Type B pancreatic cell (in vitro differentiated cells): ENCODE results near the gene REV3L. TPM values are rescaled to one million over a fixed set of nuclear protein-coding genes. Genes with fewer than 3 reads are reported as not detected.

Experiments
- DNase-seq: peaks from one replicate; pipeline ENCODE4 v3.0.0; 2021; ENCODE audit warnings: mixed read lengths; ENCODE audit not compliant: unreplicated experiment; ENCODE audit errors: extremely low spot score
- H3K27ac Mint-ChIP-seq: 2 replicates; pipeline ENCODE4 v1.8.0; 2021; ENCODE audit warnings: mild to moderate bottlenecking, mixed read lengths
- H3K27me3 Mint-ChIP-seq: 2 replicates; pipeline ENCODE4 v1.8.0; 2021; ENCODE audit warnings: mixed read lengths
- H3K36me3 Mint-ChIP-seq: 2 replicates; pipeline ENCODE4 v1.8.0; 2021; ENCODE audit warnings: mixed read lengths
- H3K4me1 Mint-ChIP-seq: one replicate; pipeline ENCODE4 v1.8.0; 2021; ENCODE audit warnings: mixed read lengths; ENCODE audit not compliant: unreplicated experiment
- H3K4me3 Mint-ChIP-seq: 2 replicates; pipeline ENCODE4 v1.8.0; 2021; ENCODE audit warnings: mild to moderate bottlenecking, mixed read lengths
- H3K9me3 Mint-ChIP-seq: 2 replicates; pipeline ENCODE4 v1.8.0; 2021; ENCODE audit warnings: mixed read lengths
- CTCF ChIP-seq: fragments of 200-600 bp; sonication (generic); conservative IDR thresholded peaks from 2 replicates; pipeline ENCODE4 v1.5.0; 2021; ENCODE audit warnings: antibody characterized with exemption, mild to moderate bottlenecking
- total RNA-seq: library from RNA; stranded (reverse); gene quantifications from 2 replicates; pipeline ENCODE4 v1.2.1, GENCODE V29; 2021; ENCODE audit warnings: low replicate concordance

Gene REV3L
- total RNA-seq, 1 donor from 2014 or later = 34.4 TPM

DNA sequence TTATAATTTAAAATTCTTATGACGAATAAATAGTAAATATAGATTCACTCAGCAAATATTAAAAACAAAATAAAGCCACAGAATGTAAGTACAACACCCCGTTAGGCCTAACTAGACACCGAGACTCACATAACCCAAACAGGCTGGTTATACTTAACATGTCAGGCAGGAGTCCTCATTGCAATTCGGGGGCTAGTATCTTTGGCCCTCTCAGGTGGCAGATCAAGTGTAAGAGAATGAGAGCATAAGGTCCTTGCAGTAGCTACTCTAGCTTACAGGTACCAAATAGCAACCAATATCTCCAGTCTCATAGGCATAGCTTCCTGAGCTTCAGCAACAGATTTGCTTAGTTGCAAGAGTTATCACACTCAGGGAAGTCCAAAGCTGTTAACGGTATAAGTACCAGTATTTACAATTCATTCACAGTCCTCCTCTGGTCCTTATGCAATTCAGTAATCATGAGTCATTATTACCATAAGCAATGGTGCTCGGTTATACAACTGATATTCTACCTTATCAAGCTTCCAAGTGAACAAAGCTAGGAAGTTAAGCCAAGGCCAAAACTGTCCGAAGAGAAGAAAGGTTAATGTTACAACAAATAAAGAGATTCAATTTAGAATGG is 20.1 kb downstream of the REV3L start:
- peaks cover 6% of the 10 kb centered on the region for H3K4me1 Mint-ChIP-seq
- no peaks in the 10 kb centered on the region for H3K27me3 Mint-ChIP-seq
- peaks cover 23% of the 10 kb centered on the region for H3K9me3 Mint-ChIP-seq
- H3K4me3 Mint-ChIP-seq = no peak overlapping the region
- DNase-seq = no peak
- TF ChIP-seq CTCF = no peak
- H3K27ac Mint-ChIP-seq = peak overlapping the region; percentile 19
- peaks cover 48% of the 10 kb centered on the region for H3K36me3 Mint-ChIP-seq

DNA sequence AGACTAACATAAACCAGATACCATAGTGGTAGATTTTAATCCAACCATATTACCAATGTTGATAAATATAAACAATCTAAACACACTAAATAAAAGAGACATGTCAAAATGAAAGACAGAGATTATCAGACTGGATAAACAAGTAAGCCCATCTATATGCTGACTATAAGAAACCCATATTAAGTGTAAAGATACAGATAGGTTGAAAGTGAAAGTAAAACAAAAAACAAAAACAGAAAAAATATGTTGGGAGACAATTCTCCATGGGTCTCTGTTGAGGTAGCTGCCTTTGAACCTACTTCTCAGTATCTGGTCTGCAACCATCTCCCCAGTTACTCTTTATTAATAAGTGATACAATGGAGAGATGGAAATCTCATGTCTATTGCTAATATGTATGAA is 21.2 kb downstream of the REV3L start:
- peaks cover 23% of the 10 kb centered on the region for H3K9me3 Mint-ChIP-seq
- H3K4me3 Mint-ChIP-seq = no peak overlapping the region
- no peak for TF ChIP-seq CTCF
- no peak for DNase-seq
- H3K27ac Mint-ChIP-seq = no peak overlapping the region
- peaks cover 47% of the 10 kb centered on the region for H3K36me3 Mint-ChIP-seq
- no peaks in the 10 kb centered on the region for H3K4me1 Mint-ChIP-seq
- no peaks in the 10 kb centered on the region for H3K27me3 Mint-ChIP-seq

- H3K4me3 Mint-ChIP-seq = no peak overlapping the region
- H3K36me3 Mint-ChIP-seq = peaks cover 57% of the 10 kb centered on the region
- DNase-seq = no peak
- H3K4me1 Mint-ChIP-seq = no peaks in the 10 kb centered on the region
- H3K27me3 Mint-ChIP-seq = no peaks in the 10 kb centered on the region
- TF ChIP-seq CTCF = no peak
- peaks cover 23% of the 10 kb centered on the region for H3K9me3 Mint-ChIP-seq
- no peak overlapping the region for H3K27ac Mint-ChIP-seq
Observed at GRCh38 chr6:111458670-111459232, 24.3 kb downstream of the REV3L start.

DNA sequence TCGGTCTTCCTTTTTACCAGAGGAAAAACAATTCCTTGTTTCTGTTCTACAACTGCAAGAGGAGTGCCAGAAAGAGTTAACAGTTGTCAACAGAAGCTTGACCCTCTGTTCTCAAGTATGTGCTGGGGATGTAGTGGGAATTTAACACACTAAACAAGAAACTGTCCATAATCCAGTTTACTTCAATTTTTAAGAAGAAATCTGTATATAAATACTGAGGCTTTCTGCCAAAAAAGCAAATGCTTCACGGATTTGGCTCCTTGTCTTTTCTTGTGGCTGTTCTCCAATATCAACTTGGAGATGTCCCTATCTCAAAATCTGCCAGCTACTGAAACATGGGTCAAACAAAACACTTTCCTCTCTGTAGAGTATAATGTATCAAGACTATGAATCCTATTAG is 26.8 kb downstream of the REV3L start:
- Mint-ChIP-seq H3K27ac (no peak overlapping the region), H3K36me3 (peaks cover 46% of the 10 kb centered on the region), H3K27me3 (no peaks in the 10 kb centered on the region), H3K4me1 (no peaks in the 10 kb centered on the region), H3K9me3 (peaks cover 23% of the 10 kb centered on the region), H3K4me3 (no peak overlapping the region)
- no peak for DNase-seq
- no peak for TF ChIP-seq CTCF

GRCh38 chr6:111450636-111451035 is 32.4 kb downstream of the REV3L start:
- DNase-seq = no peak
- H3K4me3 Mint-ChIP-seq = no peak overlapping the region
- no peak for TF ChIP-seq CTCF
- H3K36me3 Mint-ChIP-seq = peaks cover 27% of the 10 kb centered on the region
- H3K27me3 Mint-ChIP-seq = no peaks in the 10 kb centered on the region
- H3K27ac Mint-ChIP-seq = no peak overlapping the region
- H3K9me3 Mint-ChIP-seq = no peaks in the 10 kb centered on the region
- H3K4me1 Mint-ChIP-seq = peaks cover 8% of the 10 kb centered on the region
